Stomach (tissue), 9 donors: Measurements from ENCODE around the gene ERMAP. TPM values are rescaled to one million over a fixed set of nuclear protein-coding genes. Genes with fewer than 3 reads are reported as not detected.

Experiments
- DNase-seq, 2 donors: peaks; one replicate each; pipeline versions ENCODE4 v3.0.0 to v3.0.0-alpha.2; 2013 to 2019
- H3K27ac ChIP-seq, 5 donors: fragments of 200-600 bp in 4 of 5; sonication (generic) in 4 of 5; one replicate each; pipeline ENCODE4 v1.5.1; 2013 to 2019; ENCODE audit warnings: mild to moderate bottlenecking in 1 of 5, moderate library complexity in 1 of 5
- H3K27me3 ChIP-seq, 3 donors: fragments of 200-600 bp; sonication (generic); one replicate each; pipeline ENCODE4 v1.5.1; 2017 to 2019; ENCODE audit warnings: mixed run types in 1 of 3
- H3K36me3 ChIP-seq, 4 donors: fragments of 200-600 bp; sonication (generic); 1 replicate in 3 of 4; 2 replicates in 1 of 4; pipeline ENCODE4 v1.5.1; 2016 to 2019
- H3K4me1 ChIP-seq, 4 donors: fragments of 200-600 bp; sonication (generic); one replicate each; pipeline ENCODE4 v1.5.1; 2016 to 2019
- H3K4me3 ChIP-seq, 4 donors: fragments of 200-600 bp; sonication (generic) in 3 of 4; one replicate each; pipeline ENCODE4 v1.5.1; 2016 to 2019; ENCODE audit warnings: mild to moderate bottlenecking in 1 of 4
- H3K9me3 ChIP-seq, 4 donors: fragments of 200-600 bp; sonication (generic); one replicate each; pipeline ENCODE4 v1.5.1; 2016 to 2019
- CTCF ChIP-seq, 7 experiments: fragments of 450-650 bp in 4 of 7; fragments of 200-600 bp in 3 of 7; sonication (generic) in 3 of 7; IDR thresholded peaks; one replicate each; pipeline ENCODE4 v1.5.1; 2016 to 2019; ENCODE audit warnings: antibody characterized with exemption in 7 of 7, control low read depth in 2 of 7, mild to moderate bottlenecking in 1 of 7
- EP300 ChIP-seq: sonication (generic); formaldehyde crosslinking; IDR thresholded peaks from one replicate; pipeline ENCODE4 v1.6.1; 2017; ENCODE audit warnings: antibody characterized with exemption
- POLR2A ChIP-seq, 4 donors: fragments of 450-650 bp; IDR thresholded peaks; one replicate each; pipeline ENCODE4 v1.6.1; 2016; ENCODE audit warnings: antibody characterized with exemption in 4 of 4, control low read depth in 2 of 4, mild to moderate bottlenecking in 1 of 4, moderate library complexity in 1 of 4
- POLR2AphosphoS5 ChIP-seq, 3 donors: sonication (generic); formaldehyde crosslinking; IDR thresholded peaks; one replicate each; pipeline ENCODE4 v1.6.1; 2016; ENCODE audit warnings: antibody characterized with exemption in 3 of 3
- WGBS, 5 donors: extraction: QIAGEN DNeasy Blood & Tissue Kit in 3 of 5; methylation state at CpG; one replicate each; pipeline versions ENCODE4 v1.1.5 to v1.1.7; 2013 to 2018; 5-methylcytosine and 5-hydroxymethylcytosine counted together
- intact Hi-C: fragments of 100-400 bp; cut with DNase I; formaldehyde crosslinking; loops from one replicate; pipeline ENCODE4 v1.15.1; 2023; ENCODE audit warnings: low total_unique reads
- polyA plus RNA-seq, 3 donors: library from polyadenylated mRNA; stranded (reverse); fragments of 200-250 nt; gene quantifications; one replicate each; pipeline ENCODE4 v1.2.3, GENCODE V29; 2013
- total RNA-seq, 5 donors: library from RNA; depleted of rRNA; stranded (reverse); fragments of >200 nt; gene quantifications; one replicate each; pipeline versions ENCODE4 v1.1.0 to v1.2.3, GENCODE V29; 2014 to 2016
- donor health status: healthy with polysubstance abuse.
- donor health status: Bipolar disorder and iron deficiency.
- donor health status: healthy.

Gene ERMAP
- total and polyA plus RNA-seq, 8 donors, result 3.5 to 13.6 (median 4.9) TPM; not detected in 1

GRCh38 chr1:42777852-42778251, 39.1 kb upstream of the ERMAP start:
- Histone ChIP-seq H3K9me3 (no peaks in the 10 kb centered on the region), H3K36me3 (peaks cover 21 to 97% (median 86%) of the 10 kb centered on the region in 4 donors), H3K4me1 (no peaks in the 10 kb centered on the region), H3K27me3 (no peaks in the 10 kb centered on the region), H3K27ac (no peak overlapping the region), H3K4me3 (no peak overlapping the region)
- intact Hi-C loops, result no loop called here
- TF ChIP-seq CTCF (IDR thresholded peaks at IDR 0.05), result peak in 4 of 7 experiments; percentile 14 to 41 (median 35)
- no peak for TF ChIP-seq POLR2A (IDR thresholded peaks at IDR 0.05)
- peak in 1 of 2 donors; percentile 68 for DNase-seq

- TF ChIP-seq POLR2A (IDR thresholded peaks at IDR 0.05) (no peak), CTCF (IDR thresholded peaks at IDR 0.05) (no peak), EP300 (no peak), POLR2AphosphoS5 (IDR thresholded peaks at IDR 0.05) (no peak)
- peaks cover 0 to 4% (median 0%) of the 10 kb centered on the region in 3 donors for H3K27me3 ChIP-seq
- peaks cover 19 to 88% (median 75%) of the 10 kb centered on the region in 4 donors for H3K36me3 ChIP-seq
- H3K27ac ChIP-seq, result no peak overlapping the region
- DNase-seq, result no peak
- intact Hi-C loops, result no loop called here
- H3K4me1 ChIP-seq, result peaks cover 1 to 3% (median 2%) of the 10 kb centered on the region in 4 donors
- no peak overlapping the region for H3K4me3 ChIP-seq
- 76 to 85% (median 80%) methylated on average over 2 of the region's 2 CpGs for WGBS, 5 donors
- H3K9me3 ChIP-seq, result no peaks in the 10 kb centered on the region
Observed at GRCh38 chr1:42779725-42780124, 37.2 kb upstream of the ERMAP start.

GRCh38 chr1:42780176-42780575, 36.7 kb upstream of the ERMAP start:
- 93 to 100% (median 100%) methylated on average over 1 of the region's 1 CpG for WGBS, 5 donors
- TF ChIP-seq EP300 (no peak), POLR2A (IDR thresholded peaks at IDR 0.05) (no peak), POLR2AphosphoS5 (IDR thresholded peaks at IDR 0.05) (no peak), CTCF (IDR thresholded peaks at IDR 0.05) (no peak)
- Histone ChIP-seq H3K9me3 (no peaks in the 10 kb centered on the region), H3K27ac (no peak overlapping the region), H3K4me3 (no peak overlapping the region), H3K36me3 (peaks cover 15 to 84% (median 71%) of the 10 kb centered on the region in 4 donors), H3K27me3 (peaks cover 0 to 9% (median 0%) of the 10 kb centered on the region in 3 donors), H3K4me1 (peaks cover 6 to 8% (median 6%) of the 10 kb centered on the region in 4 donors)
- DNase-seq, result no peak
- intact Hi-C loops, result no loop called here

- no peaks in the 10 kb centered on the region for H3K9me3 ChIP-seq
- intact Hi-C loops, result no loop called here
- no peak for DNase-seq
- no peak overlapping the region for H3K4me3 ChIP-seq
- H3K36me3 ChIP-seq, result peaks cover 0 to 54% (median 42%) of the 10 kb centered on the region in 4 donors
- H3K27ac ChIP-seq, result no peak overlapping the region
- peaks cover 9 to 15% (median 14%) of the 10 kb centered on the region in 4 donors for H3K4me1 ChIP-seq
- TF ChIP-seq EP300 (no peak), POLR2AphosphoS5 (IDR thresholded peaks at IDR 0.05) (no peak), CTCF (IDR thresholded peaks at IDR 0.05) (no peak), POLR2A (IDR thresholded peaks at IDR 0.05) (no peak)
- WGBS, 5 donors, result 93 to 99% (median 98%) methylated on average over 2 of the region's 2 CpGs
- peaks cover 0 to 13% (median 0%) of the 10 kb centered on the region in 3 donors for H3K27me3 ChIP-seq
Observed at GRCh38 chr1:42783092-42783491, 33.8 kb upstream of the ERMAP start.
